Hepatocyte (in vitro differentiated cells): Measurements from ENCODE around the gene IL4R.

ENCODE experiments used
- EZH2 ChIP-seq: fragments of 200-600 bp; sonication (generic); IDR thresholded peaks from 2 replicates; pipeline ENCODE4 v1.6.1; 2016; ENCODE audit warnings: antibody characterized with exemption, mild to moderate bottlenecking, borderline replicate concordance
- EZH2phosphoT487 ChIP-seq: fragments of 200-600 bp; sonication (generic); IDR thresholded peaks from one replicate; pipeline ENCODE4 v1.6.1; 2018; ENCODE audit warnings: antibody characterized with exemption, mild to moderate bottlenecking, low read depth, moderate library complexity; ENCODE audit not compliant: unreplicated experiment, severe bottlenecking
- TF ChIP-seq, protein P1 (sequence below): fragments of 200-600 bp; sonication (generic); IDR thresholded peaks from 2 replicates; pipeline ENCODE4 v1.5.1; 2016; ENCODE audit warnings: antibody characterized with exemption, mild to moderate bottlenecking; ENCODE audit not compliant: poor library complexity

DNA sequence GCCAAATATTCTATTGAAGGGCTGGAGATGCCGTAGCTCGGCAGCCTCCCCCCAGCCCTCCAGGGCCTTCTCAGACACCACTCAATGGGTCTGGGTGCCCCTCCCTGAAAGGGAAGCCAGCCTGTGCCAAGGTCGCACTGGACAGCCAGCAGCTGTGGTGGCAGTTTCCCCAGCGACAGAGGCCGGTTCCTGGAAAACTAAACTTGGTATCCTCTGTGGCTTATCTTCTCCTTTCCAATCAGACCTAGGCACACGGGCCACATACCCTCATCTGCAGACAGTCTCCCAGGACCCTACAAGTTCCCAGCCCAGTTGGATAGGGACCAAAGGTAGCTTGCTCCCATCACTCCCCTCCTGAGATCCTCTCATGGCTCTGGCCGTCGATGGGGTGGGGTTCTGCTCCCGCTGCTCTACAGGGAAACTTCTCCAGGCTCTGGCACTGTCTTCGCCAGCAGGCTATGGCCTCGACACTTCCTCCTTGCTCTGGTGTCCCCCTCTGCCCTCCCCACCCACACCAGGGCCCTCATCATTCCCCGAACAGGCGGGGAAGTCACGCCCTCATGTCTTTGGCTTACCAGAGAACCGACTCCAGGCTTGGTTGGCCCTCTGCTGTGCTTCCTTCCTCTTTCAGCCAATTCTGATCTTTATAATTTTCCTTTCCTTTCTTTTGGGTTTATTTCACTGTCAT lies 69.9 kb downstream of the IL4R start:
- TF ChIP-seq, protein P1, sequence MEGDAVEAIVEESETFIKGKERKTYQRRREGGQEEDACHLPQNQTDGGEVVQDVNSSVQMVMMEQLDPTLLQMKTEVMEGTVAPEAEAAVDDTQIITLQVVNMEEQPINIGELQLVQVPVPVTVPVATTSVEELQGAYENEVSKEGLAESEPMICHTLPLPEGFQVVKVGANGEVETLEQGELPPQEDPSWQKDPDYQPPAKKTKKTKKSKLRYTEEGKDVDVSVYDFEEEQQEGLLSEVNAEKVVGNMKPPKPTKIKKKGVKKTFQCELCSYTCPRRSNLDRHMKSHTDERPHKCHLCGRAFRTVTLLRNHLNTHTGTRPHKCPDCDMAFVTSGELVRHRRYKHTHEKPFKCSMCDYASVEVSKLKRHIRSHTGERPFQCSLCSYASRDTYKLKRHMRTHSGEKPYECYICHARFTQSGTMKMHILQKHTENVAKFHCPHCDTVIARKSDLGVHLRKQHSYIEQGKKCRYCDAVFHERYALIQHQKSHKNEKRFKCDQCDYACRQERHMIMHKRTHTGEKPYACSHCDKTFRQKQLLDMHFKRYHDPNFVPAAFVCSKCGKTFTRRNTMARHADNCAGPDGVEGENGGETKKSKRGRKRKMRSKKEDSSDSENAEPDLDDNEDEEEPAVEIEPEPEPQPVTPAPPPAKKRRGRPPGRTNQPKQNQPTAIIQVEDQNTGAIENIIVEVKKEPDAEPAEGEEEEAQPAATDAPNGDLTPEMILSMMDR, result no peak
- TF ChIP-seq EZH2phosphoT487, result no peak
- TF ChIP-seq EZH2, result no peak
